NCI-H510A (cell line): ENCODE data around the gene GPX7.
"Not testable (repeated sequence)": the region's sequence is repeated elsewhere in the genome, so short reads cannot be mapped to it uniquely, and the experiment has no call there.

Experiments
- DNase-seq: peaks from one replicate; lab custom pipeline; 2025; lab: John Stamatoyannopoulos, UW

Gene GPX7

DNA sequence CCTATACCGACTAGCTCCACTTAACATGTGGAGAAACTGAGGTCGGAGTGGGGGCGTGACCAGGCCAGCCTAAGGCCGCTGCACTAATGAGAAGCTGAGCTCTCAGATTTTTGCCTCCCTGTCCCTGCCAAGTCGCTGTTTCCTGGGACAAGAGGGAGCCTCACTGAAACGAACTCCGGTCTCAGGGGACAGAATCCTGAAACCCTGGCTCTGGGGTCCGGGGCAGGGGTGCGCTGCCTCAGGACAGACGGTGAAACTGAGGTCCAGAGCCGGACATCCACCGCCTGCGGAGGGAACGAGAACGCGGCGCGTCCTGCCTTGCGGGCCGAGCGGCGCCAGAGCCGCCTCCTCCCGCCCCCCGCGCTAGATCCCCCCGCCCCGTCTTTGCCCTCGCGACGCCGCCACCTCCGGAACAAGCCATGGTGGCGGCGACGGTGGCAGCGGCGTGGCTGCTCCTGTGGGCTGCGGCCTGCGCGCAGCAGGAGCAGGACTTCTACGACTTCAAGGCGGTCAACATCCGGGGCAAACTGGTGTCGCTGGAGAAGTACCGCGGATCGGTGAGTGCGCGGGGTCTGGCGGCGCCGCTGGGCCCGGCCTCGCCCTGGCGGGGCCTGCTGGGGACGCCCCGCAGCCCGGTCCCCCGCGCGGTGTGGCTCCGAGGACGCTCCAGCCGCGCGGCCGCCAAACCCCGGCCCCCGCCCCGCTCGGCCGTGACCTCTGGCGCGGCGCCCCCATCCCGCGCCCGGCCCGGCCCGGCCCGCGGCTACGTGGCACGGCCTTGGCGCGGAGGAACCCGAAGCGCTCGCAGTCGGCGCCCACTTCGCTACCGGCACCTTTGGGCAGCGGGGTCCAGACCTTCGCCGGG lies at the start of gene GPX7:
TSS of gene GPX7 (plus strand) at position 381 of the 865 bp plus-strand sequence. CDS start at position 420, 39 bp downstream.
- peak; percentile 9 for DNase-seq

DNA sequence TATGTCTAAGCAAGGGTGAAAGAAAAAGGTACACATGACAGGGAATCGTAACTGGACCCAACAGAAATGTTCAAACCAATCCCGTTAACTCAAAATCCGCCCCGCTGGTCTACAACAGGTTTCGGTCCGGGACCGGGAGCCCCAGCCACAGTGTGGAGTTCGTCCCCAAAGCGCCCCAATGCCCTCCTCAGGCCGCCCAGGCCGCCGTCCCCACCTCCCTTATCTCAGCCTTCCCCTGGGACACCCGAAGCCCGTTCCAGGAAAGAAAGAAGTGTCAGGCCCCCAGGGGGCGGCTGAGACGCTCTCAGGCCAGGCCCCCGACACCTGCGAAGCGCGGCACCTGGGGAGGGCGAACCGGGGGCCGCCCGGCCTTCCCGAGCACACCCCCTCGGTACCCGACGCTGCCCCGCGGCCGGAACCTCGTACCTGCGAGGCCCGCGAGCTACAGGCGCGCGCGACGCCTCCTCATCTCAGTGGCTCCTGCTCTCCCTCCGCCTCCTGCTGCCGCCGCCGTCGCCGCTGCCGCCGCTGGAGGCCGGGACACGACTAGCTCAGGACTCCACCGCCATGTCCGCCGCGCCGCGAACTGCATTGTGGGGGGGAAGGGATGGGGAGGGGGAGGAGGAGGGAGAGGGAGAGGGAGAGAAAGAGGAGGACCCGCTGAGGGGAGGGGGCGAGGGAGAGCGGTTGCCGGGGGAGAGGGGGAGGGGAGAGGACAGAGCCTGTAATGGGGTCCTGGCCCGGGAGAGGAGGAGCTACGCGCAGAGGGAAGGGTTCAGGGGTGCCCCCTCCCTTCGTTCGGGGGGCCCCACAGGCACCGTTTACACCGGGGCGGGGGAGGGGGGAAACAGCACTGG lies 49.4 kb upstream of the GPX7 start, which contains the start of gene TUT4:
TSS of gene TUT4 (minus strand) at position 588 of the 857 bp plus-strand sequence. CDS start 26,812 bp downstream, outside the sequence.
- peak; percentile 75 for DNase-seq

DNA sequence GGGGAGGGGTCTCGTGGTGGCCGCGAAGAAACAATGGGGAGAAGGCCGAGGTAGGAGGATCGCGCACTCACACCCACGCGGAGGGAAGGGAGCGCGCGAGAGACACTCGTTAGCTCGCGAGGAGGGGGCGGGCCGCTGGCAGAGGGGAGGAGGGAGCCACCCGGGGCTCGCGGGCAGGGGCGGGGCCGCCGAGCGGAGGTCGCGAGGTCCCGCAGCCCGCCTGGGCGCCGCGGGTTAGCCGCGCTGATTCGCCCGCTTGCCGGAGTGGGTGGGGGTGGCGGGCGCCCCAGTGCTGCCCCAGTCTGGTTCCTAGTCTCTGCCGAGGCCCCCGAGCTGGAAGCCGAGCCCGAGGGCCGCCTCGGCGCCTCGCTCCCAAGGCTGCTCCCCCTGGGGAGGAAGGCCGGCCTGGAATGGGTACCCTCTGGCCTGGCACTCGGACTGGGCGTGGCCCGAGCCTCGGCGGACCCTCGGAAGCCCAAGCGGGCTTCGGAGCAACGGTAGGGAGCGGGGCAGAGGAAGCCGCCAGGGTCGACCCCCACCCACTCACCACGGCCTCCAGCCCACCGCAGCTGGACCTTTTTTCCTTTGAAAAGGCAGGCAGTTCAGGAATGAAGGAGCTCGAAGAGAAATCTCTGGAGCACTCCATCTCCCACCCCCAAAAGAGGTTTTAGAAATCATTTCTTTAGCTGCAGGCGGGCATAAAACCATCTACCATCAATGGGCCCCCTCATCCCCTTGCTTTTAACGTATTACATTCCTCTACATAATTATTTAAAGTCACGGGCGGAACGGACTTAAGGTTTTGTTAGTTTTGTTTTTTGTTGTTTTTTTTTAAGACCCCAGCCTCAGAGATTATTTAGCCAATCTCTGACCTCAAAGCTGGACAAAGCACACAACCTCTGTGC lies 48.6 kb upstream of the GPX7 start:
- DNase-seq, result peak; percentile 60

DNA sequence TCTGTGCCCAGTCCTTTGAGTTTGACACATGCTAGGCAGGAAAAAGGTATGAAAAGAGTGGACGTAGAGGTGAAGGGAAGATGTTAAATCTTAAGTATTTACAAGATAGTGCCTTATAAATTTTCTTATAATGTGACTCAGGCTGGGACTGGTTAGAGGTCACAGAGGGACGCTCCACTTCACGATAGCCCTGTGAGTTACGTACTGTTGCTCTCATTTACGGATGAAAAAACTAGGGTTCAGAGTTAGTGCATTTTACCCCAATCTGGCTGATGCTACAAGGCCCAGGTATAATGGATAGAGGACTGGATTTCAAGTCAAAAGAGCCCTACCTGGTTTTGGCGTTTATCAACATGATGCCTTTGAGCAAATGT lies 47.9 kb upstream of the GPX7 start:
- DNase-seq, result no peak

DNA sequence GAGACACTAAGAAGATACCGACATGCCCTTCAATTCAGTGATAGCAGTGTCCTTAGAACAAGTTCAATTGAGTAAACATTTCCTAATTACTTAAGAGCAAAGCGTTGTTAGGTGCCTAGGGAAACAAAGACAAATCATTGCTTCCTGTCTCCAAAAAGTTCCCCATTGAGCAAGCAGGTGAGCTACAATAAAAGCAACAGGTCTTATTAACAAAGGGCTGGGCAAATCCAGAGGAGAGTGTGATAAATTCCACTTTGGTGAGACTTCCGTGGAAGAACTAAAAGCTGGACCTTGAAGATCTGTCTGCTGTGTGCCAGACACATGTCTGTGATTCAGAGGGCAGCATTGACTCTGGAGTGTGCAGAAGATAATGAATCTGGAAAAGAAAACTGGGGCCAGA lies 47.4 kb upstream of the GPX7 start:
- DNase-seq, result no peak

DNA sequence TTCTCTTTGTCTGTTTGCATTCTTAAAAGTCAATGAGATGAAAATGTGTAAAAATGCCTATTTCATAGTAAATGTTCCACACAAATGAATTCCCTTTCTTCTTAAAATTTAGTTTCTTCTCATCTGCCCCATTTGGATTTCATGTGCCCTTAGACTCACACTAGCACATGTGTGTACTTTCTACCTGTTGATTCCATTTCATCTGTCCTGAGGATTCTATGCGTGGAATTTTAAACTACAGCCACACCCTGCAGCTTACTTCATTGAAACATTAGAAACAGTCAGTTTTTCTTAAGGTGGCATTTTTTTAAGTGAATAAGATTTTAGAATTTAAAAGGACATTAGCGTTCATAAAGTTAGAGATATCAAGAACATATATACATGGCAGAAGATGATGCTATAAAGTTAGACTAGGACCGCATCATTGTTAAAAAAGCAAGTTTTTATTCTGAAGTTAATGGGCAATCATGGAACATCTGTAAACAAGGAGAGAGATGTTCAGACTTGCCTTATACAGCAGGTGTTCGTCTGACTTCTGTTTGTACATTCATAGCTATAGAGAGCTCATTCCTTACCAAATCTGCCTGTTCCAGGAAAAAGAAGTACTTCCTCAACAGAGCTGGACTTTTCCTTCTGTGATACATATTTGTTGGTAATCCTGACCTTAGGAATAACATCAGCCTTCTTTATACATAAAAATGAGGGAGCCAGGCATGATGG lies 45.4 kb upstream of the GPX7 start:
- no peak for DNase-seq

DNA sequence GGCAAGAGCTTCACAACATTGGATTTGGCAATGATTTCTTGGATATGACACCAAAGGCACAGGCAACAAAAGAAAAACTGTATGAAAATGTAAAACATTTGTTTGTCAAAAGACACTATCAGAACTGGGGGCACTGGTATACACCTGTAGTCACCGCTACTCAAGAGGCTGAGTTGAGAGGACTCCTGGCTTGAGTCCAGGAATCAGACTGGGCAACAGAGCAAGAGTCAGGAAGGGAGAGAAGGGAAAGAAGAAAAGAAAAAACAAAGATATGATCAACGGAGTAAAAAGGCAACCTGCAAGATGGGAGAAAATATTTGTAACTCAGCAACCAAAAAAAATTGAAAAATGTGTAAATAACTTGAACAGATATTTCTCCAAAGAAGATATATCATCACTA lies 43.2 kb upstream of the GPX7 start:
- peak; percentile 13 for DNase-seq

DNA sequence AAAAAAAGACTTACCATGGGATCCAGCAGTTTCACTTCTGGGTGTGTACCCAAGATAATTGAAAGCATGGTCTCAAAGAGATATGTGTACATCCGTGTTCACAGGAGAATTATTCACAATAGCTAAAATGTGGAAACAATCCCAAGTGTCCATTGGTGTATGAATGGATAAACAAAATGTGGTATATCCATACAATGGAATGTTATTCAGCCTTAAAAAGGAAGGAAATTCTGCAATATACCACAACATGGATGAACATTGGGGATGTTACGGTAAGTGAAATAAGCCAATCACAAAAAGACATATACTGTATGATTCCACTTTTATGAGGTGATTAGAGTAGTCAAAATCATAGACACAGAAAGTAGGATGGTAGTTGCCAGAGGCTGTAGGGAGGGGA lies 42.3 kb upstream of the GPX7 start:
- no peak for DNase-seq

DNA sequence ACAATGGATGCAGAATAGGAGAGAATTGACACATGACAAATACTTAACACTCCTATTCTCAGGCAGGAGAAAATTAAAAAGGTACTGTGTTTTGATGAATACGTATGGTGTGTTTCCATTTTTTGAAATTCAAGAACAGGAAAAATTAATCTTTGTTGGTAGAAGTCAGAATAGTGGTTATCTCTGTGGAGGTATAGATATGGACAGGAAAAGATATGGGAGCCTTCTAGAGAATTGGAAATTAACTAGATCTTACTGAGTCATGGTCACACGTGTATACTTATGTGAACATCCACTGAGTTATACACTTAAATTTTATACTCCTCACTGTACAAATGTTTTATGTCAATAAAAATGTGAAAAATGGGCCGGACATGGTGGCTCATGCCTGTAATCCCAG lies 39.4 kb upstream of the GPX7 start:
- no peak for DNase-seq

DNA sequence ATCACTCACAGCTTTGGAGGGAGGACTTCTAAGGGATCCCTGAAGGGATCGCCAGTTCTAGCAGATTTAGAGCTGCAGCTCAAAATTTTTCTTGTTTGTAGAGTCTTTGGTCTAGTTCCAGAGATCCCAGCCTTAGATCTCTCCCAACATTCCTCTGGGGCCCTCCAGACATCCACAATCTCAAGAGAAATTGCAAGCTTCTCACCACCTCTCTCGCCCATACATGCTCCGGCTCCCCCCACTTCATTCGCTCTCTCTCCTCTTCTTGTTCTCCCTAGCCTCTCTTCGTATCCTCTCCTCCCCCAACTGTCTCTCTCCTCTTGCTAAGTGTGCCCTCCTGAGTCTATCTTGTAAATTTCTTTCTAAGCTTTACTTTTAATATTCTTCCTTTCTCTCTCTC lies 34.2 kb upstream of the GPX7 start:
- no peak for DNase-seq

DNA sequence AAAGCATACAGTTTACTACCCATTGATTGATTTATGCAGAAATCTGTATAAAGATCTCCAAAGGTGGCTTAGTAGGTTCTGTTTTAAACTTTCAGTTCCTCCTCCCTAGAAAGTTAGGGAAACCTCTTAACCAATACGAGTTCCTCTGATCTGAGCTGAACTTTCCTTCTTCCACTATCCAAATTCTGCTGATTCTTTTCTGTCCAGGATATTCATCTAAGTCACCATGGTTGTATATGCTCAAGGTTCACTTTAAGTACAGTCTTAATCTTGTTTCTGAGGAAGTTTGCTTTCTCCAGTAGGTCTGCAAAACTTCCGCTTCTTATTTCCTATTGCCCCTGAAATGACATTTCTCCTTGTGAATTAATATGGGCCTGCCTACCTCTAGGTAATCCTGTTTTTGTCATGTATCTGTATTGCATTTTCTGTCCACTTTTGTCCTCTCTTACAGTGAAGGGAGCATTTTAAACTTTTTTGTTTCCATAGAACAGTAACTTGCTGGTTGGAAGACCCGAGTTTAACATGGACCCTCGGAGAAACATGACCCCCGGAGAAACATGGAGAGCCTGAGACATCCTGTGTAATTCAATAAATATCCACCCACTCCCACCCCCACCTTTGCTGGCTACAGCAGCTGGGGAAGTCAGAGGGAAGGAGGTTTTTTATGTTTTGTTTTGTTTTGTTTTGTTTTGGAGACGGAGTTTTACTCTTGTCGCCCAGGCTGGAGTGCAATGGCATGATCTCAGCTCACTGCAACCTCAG lies 32.5 kb upstream of the GPX7 start:
- DNase-seq, result no peak

DNA sequence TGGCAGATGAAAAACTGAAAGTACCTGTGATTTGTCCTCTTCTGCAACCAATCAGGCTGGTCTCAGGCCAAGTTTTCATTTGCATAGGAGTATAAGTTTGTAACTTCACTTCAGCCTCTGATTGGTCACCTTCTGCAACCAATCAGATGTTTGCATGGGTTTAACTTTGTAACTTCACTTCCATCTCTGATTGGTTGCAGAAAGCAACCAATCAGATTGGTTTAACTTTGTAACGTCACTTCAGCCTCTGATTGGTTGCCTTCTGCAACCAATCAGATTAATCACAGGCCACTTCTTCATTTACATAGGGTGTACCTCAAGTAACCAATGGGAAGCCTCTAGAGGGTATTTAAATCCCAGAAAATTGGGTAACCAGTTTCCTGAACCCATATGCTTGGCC lies 30.4 kb upstream of the GPX7 start:
- no peak for DNase-seq

DNA sequence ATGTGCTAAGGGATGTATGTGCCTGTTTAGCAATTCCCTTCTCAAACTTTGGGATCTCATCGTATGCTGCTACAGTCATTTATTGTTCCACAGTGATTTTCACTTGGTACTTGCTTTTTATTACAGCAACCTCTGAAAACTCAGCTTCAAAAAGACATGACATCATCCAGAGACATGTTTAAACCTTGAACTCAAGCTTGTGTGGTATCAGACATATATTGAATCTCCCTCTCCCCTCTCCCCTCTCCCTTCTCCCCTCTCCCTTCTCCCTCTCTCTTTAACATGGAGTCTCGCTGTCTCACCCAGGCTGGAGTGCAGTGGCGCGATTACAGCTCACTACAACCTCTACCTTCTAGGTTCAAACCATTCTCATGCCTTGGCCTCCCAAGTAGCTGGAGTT lies 29.8 kb upstream of the GPX7 start:
- DNase-seq, result no peak

DNA sequence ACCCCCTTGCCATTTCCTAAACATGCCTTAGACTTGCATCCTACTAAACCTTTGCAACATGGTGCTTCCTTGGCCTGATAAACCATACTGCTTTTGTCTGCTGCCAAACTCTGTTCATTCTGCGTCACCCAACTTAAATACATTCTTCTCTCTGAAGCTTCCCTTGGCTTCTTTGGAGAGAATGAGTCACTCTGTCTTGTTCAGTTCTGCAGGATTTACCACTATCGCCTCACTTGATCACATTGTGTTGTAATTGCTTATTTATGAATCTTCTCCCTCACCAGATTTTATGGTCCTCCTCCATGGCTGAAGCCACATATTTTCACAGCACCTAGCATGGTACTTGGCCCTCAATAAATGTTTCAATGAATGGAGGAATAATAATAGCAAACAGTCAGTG lies 27.6 kb upstream of the GPX7 start:
- DNase-seq, result no peak

DNA sequence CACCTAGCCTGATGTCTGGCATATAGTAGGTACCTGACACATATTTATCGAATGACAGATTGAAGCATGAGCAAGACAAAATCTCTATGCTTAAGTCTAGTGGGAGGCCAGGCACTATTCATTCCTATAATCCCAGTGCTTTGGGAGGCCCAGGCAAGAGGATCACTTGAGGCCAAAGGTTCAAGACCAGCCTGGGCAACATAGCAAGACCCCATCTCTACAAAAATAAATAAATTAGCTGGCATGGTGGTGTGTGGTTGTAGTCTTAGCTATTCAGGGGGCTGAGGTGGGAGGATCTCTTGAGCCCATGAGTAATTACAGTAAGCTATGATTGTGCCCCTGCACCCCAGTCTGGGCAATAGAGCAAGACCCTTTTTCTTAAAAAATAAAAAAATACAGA lies 26.1 kb upstream of the GPX7 start:
- no peak for DNase-seq

DNA sequence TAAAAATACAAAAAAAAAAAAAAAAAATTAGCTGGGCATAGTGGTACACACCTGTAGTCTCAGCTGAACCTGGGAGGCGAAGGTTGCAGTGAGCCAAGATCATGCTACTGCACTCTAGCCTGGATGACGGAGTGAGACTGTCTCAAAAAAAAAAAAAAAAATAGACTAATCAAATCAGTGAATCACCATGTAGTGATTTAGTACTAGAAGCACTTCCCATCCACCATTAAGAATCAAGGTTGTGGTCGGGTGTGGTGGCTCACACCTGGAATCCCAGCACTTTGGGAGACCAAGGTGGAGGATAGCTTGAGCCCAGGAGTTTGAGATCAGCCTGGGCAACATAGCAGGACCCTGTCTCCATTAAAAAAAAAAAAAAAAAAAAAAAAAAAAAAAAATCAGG lies 24.1 kb upstream of the GPX7 start:
- DNase-seq, result not testable (repeated sequence)

DNA sequence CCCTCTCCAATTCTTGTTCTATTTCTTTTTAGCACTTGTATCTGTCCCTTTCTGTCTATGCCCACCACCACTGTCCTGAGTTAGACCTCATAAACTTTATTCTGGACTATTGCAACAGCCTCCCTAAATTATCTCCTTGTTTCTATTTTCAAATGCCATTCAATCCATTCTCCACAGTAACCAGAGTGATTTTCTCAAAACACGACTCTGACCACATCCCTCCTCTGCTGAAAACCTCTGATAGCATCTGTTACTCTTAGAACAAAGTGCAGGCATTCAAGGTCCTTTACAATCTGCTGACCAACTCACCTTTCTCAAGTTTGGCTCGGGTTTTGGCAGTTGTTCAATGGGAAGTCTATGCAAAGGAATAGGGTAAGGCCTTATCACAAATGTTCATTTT lies 22.8 kb upstream of the GPX7 start:
- no peak for DNase-seq

DNA sequence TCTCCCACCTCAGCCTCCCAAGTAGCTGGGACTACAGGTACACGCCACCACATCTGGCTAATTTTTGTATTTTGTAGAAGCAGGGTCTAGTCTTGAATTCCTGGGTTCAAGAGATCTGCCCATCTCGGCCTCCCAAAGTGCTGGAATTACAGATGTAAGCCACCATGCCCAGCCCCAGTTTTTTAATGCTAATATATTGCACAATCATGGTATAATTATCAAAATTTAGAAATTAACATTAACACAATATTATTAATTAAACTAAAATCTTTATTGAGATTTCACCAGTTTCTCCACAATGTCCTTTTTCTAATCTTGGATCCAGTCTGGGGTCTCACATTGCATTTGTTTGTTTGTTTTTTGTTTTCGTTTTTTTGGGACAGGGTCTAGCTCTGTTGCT lies 21.9 kb upstream of the GPX7 start:
- no peak for DNase-seq

DNA sequence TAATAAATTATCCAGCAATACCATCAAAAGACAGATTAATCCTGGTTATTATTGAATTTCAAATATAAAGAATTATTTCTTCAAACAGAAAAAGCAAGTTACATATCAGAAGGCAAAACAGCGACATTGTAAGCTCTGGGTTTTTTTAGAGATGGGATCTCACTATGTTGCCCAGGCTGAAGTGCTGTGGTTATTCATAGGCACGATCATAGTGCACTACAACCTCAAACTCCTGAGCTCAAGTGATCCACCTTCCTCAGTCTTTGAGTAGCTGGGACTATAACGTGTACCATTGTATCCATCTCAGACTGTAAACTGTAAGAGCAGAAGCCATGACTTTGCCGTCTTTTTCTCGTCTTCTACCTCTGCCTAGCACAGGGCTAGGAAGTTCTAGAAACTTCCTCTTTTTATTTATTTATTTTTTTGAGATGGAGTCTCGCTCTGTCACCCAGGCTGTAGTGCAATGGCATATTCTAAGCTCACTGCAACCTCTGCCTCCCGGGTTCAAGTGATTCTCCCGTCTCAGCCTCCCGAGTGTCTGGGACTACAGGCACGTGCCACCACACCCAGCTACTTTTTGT lies 20.0 kb upstream of the GPX7 start:
- no peak for DNase-seq

DNA sequence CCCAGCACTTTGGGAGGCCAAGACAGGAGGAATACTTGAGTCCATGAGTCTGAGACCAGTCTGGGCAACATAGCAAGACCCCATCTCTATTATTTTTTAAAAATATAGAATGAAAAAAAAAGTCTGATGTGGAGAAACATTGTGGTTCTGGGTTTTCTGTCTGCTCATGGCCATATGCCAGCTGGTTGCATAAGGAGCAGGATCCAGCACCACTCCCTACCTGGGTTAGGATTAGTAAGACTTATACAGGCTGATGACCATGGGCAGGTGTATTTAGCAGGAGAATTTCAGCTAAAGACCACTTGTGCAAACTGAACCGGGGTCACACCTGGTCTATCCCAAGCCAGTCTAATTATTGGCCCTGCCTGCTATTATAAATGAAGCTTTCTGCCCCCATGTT lies 16.7 kb upstream of the GPX7 start:
- no peak for DNase-seq
